Esophagus muscularis mucosa (tissue), 4 donors: Measurements from ENCODE around the gene PMM2. TPM values are rescaled to one million over a fixed set of nuclear protein-coding genes. Genes with fewer than 3 reads are reported as not detected.
"Not testable (repeated sequence)": the region's sequence is repeated elsewhere in the genome, so short reads cannot be mapped to it uniquely, and the experiment has no call there.

Experiments
- DNase-seq: peaks from one replicate; pipeline ENCODE4 v3.0.0-alpha.2; 2017; ENCODE audit errors: extremely low spot score
- H3K27ac ChIP-seq, 4 donors: fragments of 200-600 bp; sonication (generic); replicated peaks in 1 of 4; 1 replicate in 3 of 4; 2 replicates in 1 of 4; pipeline ENCODE4 v1.5.1; 2016 to 2019; ENCODE audit warnings: mild to moderate bottlenecking in 1 of 4
- H3K27me3 ChIP-seq, 4 donors: fragments of 200-600 bp; sonication (generic); one replicate each; pipeline versions ENCODE4 v1.5.1 to v1.6.0; 2016 to 2019
- H3K36me3 ChIP-seq, 4 donors: fragments of 200-600 bp; sonication (generic); one replicate each; pipeline ENCODE4 v1.5.1; 2016 to 2019
- H3K4me1 ChIP-seq, 4 donors: fragments of 200-600 bp; sonication (generic); one replicate each; pipeline ENCODE4 v1.5.1; 2016 to 2019
- H3K4me3 ChIP-seq, 4 donors: fragments of 200-600 bp; sonication (generic); 1 replicate in 2 of 4; 2 replicates in 2 of 4; pipeline ENCODE4 v1.5.1; 2016 to 2019; ENCODE audit warnings: mild to moderate bottlenecking in 4 of 4, moderate library complexity in 1 of 4
- H3K9me3 ChIP-seq, 4 donors: fragments of 200-600 bp; sonication (generic); 1 replicate in 3 of 4; 2 replicates in 1 of 4; pipeline ENCODE4 v1.5.1; 2016 to 2019
- EP300 ChIP-seq: sonication (generic); formaldehyde crosslinking; IDR thresholded peaks from one replicate; pipeline ENCODE4 v1.6.1; 2017; ENCODE audit warnings: antibody characterized with exemption
- POLR2A ChIP-seq: fragments of 450-650 bp; IDR thresholded peaks from one replicate; pipeline ENCODE4 v1.6.1; 2017; ENCODE audit warnings: antibody characterized with exemption, moderate library complexity, mild to moderate bottlenecking, low read depth
- POLR2AphosphoS5 ChIP-seq, 2 donors: sonication (generic); formaldehyde crosslinking; IDR thresholded peaks; one replicate each; pipeline ENCODE4 v1.6.1; 2017; ENCODE audit warnings: antibody characterized with exemption in 2 of 2
- WGBS: methylation state at CpG from one replicate; pipeline ENCODE4 v1.1.5; 2018; 5-methylcytosine and 5-hydroxymethylcytosine counted together
- intact Hi-C: fragments of 100-400 bp; cut with DNase I; formaldehyde crosslinking; loops from one replicate; pipeline ENCODE4 v1.15.1; 2023
- total RNA-seq, 4 donors: library from RNA; depleted of rRNA; stranded (reverse); fragments of >200 nt; gene quantifications; one replicate each; pipeline versions ENCODE4 v1.1.0 to v1.2.1, GENCODE V29; 2016
- TF ChIP-seq, protein P1 (sequence below), 3 experiments: fragments of 200-600 bp in 2 of 3; fragments of 450-650 bp in 1 of 3; sonication (generic) in 2 of 3; IDR thresholded peaks; one replicate each; pipeline ENCODE4 v1.5.1; 2017 to 2019; ENCODE audit warnings: antibody characterized with exemption in 3 of 3, mild to moderate bottlenecking in 2 of 3, moderate library complexity in 1 of 3

PMM2 gene
- total RNA-seq, 4 donors from 2014 or later: 19.6 to 34.3 (median 23.5) TPM

DNA sequence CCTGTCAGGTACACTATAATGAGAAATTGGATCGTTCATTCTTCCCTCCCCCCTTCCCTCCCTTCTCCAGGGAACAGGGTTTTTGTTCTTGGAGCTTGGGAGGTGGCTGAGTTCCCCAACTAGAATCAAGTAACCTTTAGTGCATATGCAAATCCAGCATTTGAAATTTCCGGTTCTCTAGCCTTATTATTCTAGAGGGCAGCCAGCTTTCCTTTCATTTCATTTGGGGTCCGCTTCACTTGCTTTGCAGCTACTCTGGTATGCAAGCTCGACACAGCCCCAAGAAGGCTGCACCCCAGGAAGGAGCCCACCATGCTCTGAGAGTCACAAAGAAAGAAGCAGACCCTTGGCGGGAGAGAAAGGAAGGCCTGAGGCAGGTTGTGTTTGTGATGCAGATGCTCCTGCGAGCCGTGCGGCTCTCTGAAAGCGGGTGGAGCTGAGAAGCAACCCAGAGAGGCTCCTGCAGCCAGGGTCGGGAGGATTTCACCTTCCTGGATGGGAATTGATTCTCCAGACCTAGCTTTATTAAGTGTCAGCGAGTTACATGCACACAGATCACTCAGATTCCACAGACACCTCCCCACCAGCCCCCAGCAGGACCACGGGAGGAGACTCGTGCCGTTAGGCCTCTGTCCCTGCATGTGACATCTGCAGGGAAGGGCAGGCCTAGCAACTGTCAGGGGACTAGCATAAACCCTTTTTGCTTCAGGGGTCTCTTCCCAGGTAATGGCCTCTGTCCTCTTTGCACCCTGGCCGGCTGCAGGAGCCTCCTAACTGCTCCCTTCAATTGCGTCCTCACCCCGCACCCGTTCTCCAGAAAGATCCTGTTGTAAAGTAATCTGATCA lies 34.5 kb downstream of the PMM2 start:
- Histone ChIP-seq H3K27ac (no peak overlapping the region), H3K4me3 (no peak overlapping the region), H3K4me1 (no peaks in the 10 kb centered on the region), H3K36me3 (peaks cover 15 to 37% (median 33%) of the 10 kb centered on the region in 4 donors), H3K9me3 (no peaks in the 10 kb centered on the region), H3K27me3 (no peaks in the 10 kb centered on the region)
- DNase-seq: no peak
- TF ChIP-seq, protein P1, sequence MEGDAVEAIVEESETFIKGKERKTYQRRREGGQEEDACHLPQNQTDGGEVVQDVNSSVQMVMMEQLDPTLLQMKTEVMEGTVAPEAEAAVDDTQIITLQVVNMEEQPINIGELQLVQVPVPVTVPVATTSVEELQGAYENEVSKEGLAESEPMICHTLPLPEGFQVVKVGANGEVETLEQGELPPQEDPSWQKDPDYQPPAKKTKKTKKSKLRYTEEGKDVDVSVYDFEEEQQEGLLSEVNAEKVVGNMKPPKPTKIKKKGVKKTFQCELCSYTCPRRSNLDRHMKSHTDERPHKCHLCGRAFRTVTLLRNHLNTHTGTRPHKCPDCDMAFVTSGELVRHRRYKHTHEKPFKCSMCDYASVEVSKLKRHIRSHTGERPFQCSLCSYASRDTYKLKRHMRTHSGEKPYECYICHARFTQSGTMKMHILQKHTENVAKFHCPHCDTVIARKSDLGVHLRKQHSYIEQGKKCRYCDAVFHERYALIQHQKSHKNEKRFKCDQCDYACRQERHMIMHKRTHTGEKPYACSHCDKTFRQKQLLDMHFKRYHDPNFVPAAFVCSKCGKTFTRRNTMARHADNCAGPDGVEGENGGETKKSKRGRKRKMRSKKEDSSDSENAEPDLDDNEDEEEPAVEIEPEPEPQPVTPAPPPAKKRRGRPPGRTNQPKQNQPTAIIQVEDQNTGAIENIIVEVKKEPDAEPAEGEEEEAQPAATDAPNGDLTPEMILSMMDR (IDR thresholded peaks at IDR 0.05): no peak
- no peak for TF ChIP-seq POLR2A
- intact Hi-C loops: no loop called here
- 80% methylated on average over 18 of the region's 18 CpGs for WGBS

DNA sequence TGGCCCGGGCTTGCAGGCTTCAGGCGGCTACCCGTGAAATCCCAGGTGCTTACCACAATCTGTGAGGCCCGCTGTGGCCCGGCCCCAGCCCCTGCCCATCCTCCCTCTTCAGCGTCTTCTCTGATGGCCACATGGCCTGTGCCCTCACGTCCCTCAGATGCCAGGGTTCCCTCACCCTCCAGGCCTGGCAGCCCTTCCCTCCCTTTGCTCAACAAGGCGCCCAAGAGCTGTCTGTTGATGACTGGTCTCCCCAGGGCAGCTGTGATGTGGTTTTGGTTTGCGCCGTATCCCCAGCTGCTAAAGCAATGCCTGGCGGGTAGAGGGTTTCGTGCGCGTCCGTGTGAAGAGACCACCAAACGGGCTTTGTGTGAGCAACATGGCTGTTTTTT lies 35.1 kb downstream of the PMM2 start:
- no peak overlapping the region for H3K4me3 ChIP-seq
- WGBS: 80% methylated on average over 16 of the region's 16 CpGs
- TF ChIP-seq, protein P1 (IDR thresholded peaks at IDR 0.05): no peak
- no peak for TF ChIP-seq POLR2A
- TF ChIP-seq POLR2AphosphoS5 (IDR thresholded peaks at IDR 0.05): no peak
- TF ChIP-seq EP300: no peak
- peaks cover 15 to 37% (median 33%) of the 10 kb centered on the region in 4 donors for H3K36me3 ChIP-seq
- no peak overlapping the region for H3K27ac ChIP-seq
- no peak for DNase-seq
- intact Hi-C loops: no loop called here
- H3K4me1 ChIP-seq: no peaks in the 10 kb centered on the region
- H3K27me3 ChIP-seq: no peaks in the 10 kb centered on the region
- no peaks in the 10 kb centered on the region for H3K9me3 ChIP-seq

DNA sequence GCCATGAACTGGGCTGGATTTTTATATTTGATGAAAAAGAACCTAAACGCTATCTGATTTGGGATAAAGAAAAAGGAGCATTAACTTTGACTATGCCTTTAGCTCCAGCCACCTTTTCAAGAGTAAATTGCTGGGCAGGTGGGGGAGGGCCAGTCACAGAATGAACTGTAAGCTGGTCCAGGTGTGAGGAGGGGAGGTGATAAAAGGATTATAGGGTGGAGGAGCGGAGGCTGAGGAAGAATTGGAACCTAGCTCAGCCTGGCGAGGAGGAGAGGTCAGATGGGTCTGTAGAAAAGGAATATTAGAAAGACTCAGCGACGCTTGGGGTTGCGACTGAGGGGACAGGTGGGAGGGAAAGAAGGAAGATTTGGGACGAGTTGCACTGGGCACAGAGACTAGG lies 39.2 kb downstream of the PMM2 start:
- H3K9me3 ChIP-seq, DNase-seq, intact Hi-C loops, H3K4me1 ChIP-seq, H3K27me3 ChIP-seq, H3K4me3 ChIP-seq, H3K27ac ChIP-seq: not testable (repeated sequence)
- peaks cover 6 to 11% (median 10%) of the 10 kb centered on the region in 4 donors for H3K36me3 ChIP-seq
- WGBS: 88% methylated on average over 7 of the region's 7 CpGs

DNA sequence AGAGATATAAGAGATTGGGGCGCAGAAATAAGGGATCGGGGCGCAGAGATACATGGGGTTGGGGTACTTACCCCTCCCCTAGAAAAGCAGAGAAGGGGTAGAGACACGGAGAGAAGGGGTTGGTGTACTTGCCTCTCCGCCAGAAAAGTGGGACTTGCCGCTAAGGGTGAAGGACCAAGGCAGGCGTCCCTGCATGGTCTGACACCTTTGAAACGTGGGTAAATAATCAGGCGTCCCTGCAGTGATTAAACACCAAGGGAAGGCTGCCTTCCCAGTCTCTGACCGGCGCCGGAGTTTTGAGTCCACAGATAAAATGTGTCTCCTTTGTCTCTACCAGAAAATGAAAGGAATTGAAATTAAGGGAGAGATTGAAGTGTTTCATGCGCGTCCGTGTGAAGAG lies 40.0 kb downstream of the PMM2 start:
- H3K9me3 ChIP-seq, H3K4me3 ChIP-seq, DNase-seq, H3K27ac ChIP-seq, H3K4me1 ChIP-seq, intact Hi-C loops, H3K27me3 ChIP-seq, H3K36me3 ChIP-seq: not testable (repeated sequence)
- 87% methylated on average over 15 of the region's 15 CpGs for WGBS

DNA sequence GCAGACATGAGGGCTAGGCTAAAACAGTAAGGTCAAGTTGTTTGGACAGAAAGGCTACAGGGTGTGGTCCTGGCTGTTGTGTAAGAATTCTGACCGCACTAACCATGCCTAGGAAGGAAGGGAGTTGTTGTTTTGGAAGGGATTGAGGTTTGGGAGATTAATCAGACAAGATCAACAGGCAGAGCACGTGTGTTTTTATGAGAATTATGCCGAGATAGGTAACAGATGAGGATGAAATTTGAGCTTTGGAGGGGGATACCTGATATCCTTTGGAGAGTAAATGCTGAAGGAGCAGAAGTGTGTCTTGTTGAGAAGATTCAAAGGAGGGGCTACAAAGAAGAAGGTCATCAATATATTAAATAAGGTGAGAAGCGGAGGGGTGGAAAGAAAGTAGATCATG lies 44.4 kb downstream of the PMM2 start:
- WGBS: 76% methylated on average over 4 of the region's 4 CpGs
- H3K27me3 ChIP-seq, DNase-seq, intact Hi-C loops, H3K9me3 ChIP-seq, H3K4me1 ChIP-seq, H3K36me3 ChIP-seq: not testable (repeated sequence)
- Histone ChIP-seq H3K27ac (peak overlapping the region in 2 of 4 donors; percentile 36 to 55), H3K4me3 (peak overlapping the region in 2 of 4 donors; percentile 15 to 41)

DNA sequence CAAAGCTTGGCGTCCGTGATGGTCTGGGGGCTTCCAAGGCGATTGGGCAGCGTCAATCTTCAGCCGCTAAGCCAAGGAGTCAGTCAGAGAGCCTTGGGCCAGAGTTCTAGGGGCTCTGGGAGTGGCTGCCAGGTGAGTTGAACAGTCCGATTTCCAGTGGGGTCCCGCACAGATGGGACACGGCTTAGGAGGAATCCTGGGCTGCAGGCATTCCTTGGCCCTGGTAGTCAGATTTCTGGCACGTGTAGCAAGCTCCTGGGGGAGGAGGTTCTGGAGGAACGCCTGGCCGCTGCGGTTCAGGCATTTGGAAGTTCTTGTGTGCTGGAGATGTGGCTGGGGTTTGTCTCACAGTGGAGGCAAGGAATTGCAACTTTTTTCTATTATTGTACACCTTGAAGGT lies 45.7 kb downstream of the PMM2 start:
- 74% methylated on average over 12 of the region's 12 CpGs for WGBS
- H3K27me3 ChIP-seq, H3K27ac ChIP-seq, intact Hi-C loops, H3K9me3 ChIP-seq, H3K4me1 ChIP-seq, DNase-seq: not testable (repeated sequence)
- H3K4me3 ChIP-seq: peak overlapping the region in 1 of 4 donors; percentile 41
- H3K36me3 ChIP-seq: peaks cover 0 to 12% (median 7%) of the 10 kb centered on the region in 4 donors
